H1 (cell line): ENCODE results near the gene GPC3.

Experiments
- CEBPB ChIP-seq: IDR thresholded peaks from 2 replicates; pipeline ENCODE4 v1.6.1; 2012; ENCODE audit warnings: low read depth, low read length
- EP300 ChIP-seq, 2 experiments: IDR thresholded peaks; 1 replicate in 1 of 2; 2 replicates in 1 of 2; pipeline ENCODE4 v1.6.1; 2011 to 2012; ENCODE audit warnings: low read depth in 2 of 2, low read length in 2 of 2, mild to moderate bottlenecking in 2 of 2, borderline replicate concordance in 1 of 2, inconsistent platforms in 1 of 2, moderate library complexity in 1 of 2
- EZH2 ChIP-seq: fragments of 200-600 bp; sonication (generic); IDR thresholded peaks from 2 replicates; pipeline ENCODE4 v1.7.1; 2012; ENCODE audit warnings: low read depth, mild to moderate bottlenecking, moderate library complexity, low read length, inconsistent platforms; ENCODE audit not compliant: severe bottlenecking
- POLR2AphosphoS5 ChIP-seq: IDR thresholded peaks from 2 replicates; pipeline ENCODE4 v1.6.1; 2011; ENCODE audit warnings: low read depth, low read length
- RXRA ChIP-seq: IDR thresholded peaks from 2 replicates; pipeline ENCODE4 v1.6.1; 2011; ENCODE audit warnings: low read depth, mild to moderate bottlenecking, low read length, moderate library complexity; ENCODE audit not compliant: insufficient read depth
- TCF12 ChIP-seq: IDR thresholded peaks from 2 replicates; pipeline ENCODE4 v1.6.1; 2011; ENCODE audit warnings: low read depth, mild to moderate bottlenecking, low read length
- TF ChIP-seq, protein P1 (sequence below): IDR thresholded peaks from 2 replicates; pipeline ENCODE4 v1.6.1; 2012; ENCODE audit warnings: inconsistent platforms
- TF ChIP-seq, protein P2 (sequence below), 3 experiments: IDR thresholded peaks; 1 replicate in 2 of 3; 2 replicates in 1 of 3; pipeline versions ENCODE4 v1.5.1 to v1.6.1; 2011; ENCODE audit warnings: low read length in 3 of 3, mild to moderate bottlenecking in 3 of 3, inconsistent platforms in 2 of 3, low read depth in 1 of 3, moderate library complexity in 1 of 3; ENCODE audit not compliant: insufficient read depth in 1 of 3; ENCODE audit errors: control extremely low read depth in 1 of 3

DNA sequence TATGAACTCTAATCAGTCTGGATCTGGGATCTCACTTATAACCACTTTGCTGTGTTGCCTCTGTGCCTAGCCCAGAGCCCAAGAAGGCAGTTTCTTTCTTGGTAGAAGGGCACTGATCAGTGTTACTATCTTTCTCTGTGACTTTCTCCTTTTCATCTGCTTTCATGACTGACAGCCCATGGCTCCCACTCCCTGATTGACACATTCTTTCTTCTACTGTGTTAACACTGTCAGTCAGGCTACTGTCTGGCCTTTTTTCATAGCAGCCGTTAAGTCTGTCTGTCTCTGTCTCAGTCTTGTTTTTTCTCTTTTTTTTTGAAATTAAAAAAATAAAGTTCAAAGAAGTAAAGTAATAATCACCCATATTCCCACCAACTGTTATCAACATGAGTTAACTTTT, 210.6 kb downstream of the GPC3 start:
- TF ChIP-seq TCF12, result no peak
- TF ChIP-seq POLR2AphosphoS5, result no peak
- TF ChIP-seq EZH2, result no peak
- no peak for TF ChIP-seq CEBPB
- TF ChIP-seq, protein P1, sequence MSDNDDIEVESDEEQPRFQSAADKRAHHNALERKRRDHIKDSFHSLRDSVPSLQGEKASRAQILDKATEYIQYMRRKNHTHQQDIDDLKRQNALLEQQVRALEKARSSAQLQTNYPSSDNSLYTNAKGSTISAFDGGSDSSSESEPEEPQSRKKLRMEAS, result no peak
- TF ChIP-seq, protein P2, sequence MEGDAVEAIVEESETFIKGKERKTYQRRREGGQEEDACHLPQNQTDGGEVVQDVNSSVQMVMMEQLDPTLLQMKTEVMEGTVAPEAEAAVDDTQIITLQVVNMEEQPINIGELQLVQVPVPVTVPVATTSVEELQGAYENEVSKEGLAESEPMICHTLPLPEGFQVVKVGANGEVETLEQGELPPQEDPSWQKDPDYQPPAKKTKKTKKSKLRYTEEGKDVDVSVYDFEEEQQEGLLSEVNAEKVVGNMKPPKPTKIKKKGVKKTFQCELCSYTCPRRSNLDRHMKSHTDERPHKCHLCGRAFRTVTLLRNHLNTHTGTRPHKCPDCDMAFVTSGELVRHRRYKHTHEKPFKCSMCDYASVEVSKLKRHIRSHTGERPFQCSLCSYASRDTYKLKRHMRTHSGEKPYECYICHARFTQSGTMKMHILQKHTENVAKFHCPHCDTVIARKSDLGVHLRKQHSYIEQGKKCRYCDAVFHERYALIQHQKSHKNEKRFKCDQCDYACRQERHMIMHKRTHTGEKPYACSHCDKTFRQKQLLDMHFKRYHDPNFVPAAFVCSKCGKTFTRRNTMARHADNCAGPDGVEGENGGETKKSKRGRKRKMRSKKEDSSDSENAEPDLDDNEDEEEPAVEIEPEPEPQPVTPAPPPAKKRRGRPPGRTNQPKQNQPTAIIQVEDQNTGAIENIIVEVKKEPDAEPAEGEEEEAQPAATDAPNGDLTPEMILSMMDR (IDR thresholded peaks at IDR 0.05; ENCODE audit: control extremely low read depth in 1 of 3, insufficient read depth in 1 of 3, low read depth in 1 of 3, low read length in 3 of 3), result no peak
- no peak for TF ChIP-seq EP300 (IDR thresholded peaks at IDR 0.05; ENCODE audit: borderline replicate concordance in 1 of 2, low read depth in 2 of 2, low read length in 2 of 2)
- TF ChIP-seq RXRA, result no peak
